OCI-LY7 (cell line): Measurements from ENCODE around the gene SLC19A1. TPM values are rescaled to one million over a fixed set of nuclear protein-coding genes. Genes with fewer than 3 reads are reported as not detected.

ENCODE experiments used
- BruUV-seq: library from RNA; stranded (reverse); fragments of 400-500 nt; replicated peaks from 2 replicates; lab custom pipeline; 2021; lab: Mats Ljungman, UMichigan
- CTCF ChIA-PET: fragments of 300-600 bp; sonication (Branson Sonifier 250); formaldehyde crosslinking; loops from one replicate; lab custom pipeline; 2022; ENCODE audit warnings: antibody characterized with exemption; ENCODE audit not compliant: unreplicated experiment; lab: Charles Lee
- POLR2A ChIA-PET: fragments of 300-600 bp; sonication (Branson Sonifier 250); formaldehyde crosslinking; loops from one replicate; lab custom pipeline; 2022; ENCODE audit warnings: antibody characterized with exemption; lab: Charles Lee
- DNase-seq: peaks from one replicate; pipeline ENCODE4 v3.0.0-alpha.2; 2015; ENCODE audit warnings: low spot score
- H2AFZ ChIP-seq: fragments of 200-600 bp; sonication (generic), shearing (Covaris generic); 2 replicates; pipeline ENCODE4 v1.6.1; 2014; ENCODE audit warnings: mild to moderate bottlenecking, antibody characterized with exemption, low read length, moderate library complexity
- H3K27ac ChIP-seq: fragments of 200-600 bp; sonication (generic); 2 replicates; pipeline ENCODE4 v1.5.1; 2014; ENCODE audit warnings: mixed run types, low read depth, mild to moderate bottlenecking, moderate library complexity, low read length, inconsistent platforms; ENCODE audit not compliant: poor library complexity, severe bottlenecking
- H3K36me3 ChIP-seq: fragments of 200-600 bp; sonication (generic); 2 replicates; pipeline ENCODE4 v1.6.1; 2014; ENCODE audit warnings: mild to moderate bottlenecking, antibody characterized with exemption, low read length, moderate library complexity, mixed read lengths; ENCODE audit not compliant: insufficient read depth
- H3K4me1 ChIP-seq: fragments of 200-600 bp; sonication (generic); 2 replicates; pipeline ENCODE4 v1.5.1; 2014; ENCODE audit warnings: mild to moderate bottlenecking, low read length; ENCODE audit not compliant: insufficient read depth, poor library complexity, severe bottlenecking
- H3K4me2 ChIP-seq: fragments of 200-600 bp; sonication (generic); 2 replicates; pipeline ENCODE4 v1.6.1; 2014; ENCODE audit warnings: mild to moderate bottlenecking, low read length
- H3K4me3 ChIP-seq: fragments of 200-600 bp; sonication (generic); 2 replicates; pipeline ENCODE4 v1.5.1; 2014; ENCODE audit warnings: mild to moderate bottlenecking, low read depth, low read length; ENCODE audit not compliant: poor library complexity, severe bottlenecking
- H3K79me2 ChIP-seq: fragments of 200-600 bp; sonication (generic); 2 replicates; pipeline ENCODE4 v1.6.1; 2016; ENCODE audit warnings: low read depth, mild to moderate bottlenecking, low read length, moderate library complexity, mixed read lengths; ENCODE audit not compliant: insufficient read depth
- H3K9me2 ChIP-seq: fragments of 200-600 bp; sonication (generic); 2 replicates; pipeline ENCODE4 v1.6.1; 2016; ENCODE audit warnings: mild to moderate bottlenecking, low read length, mixed read lengths; ENCODE audit not compliant: insufficient read depth
- H3K9me3 ChIP-seq: fragments of 200-600 bp; sonication (generic); 2 replicates; pipeline ENCODE4 v1.6.1; 2014; ENCODE audit warnings: mild to moderate bottlenecking, mixed run types, low read length, mixed read lengths
- H4K20me1 ChIP-seq: fragments of 200-600 bp; sonication (generic); 2 replicates; pipeline ENCODE4 v1.6.1; 2014; ENCODE audit warnings: mild to moderate bottlenecking, antibody characterized with exemption, low read length, moderate library complexity, mixed read lengths; ENCODE audit not compliant: insufficient read depth
- CTCF ChIP-seq: fragments of 200-600 bp; sonication (generic); conservative IDR thresholded peaks from 2 replicates; pipeline ENCODE4 v1.5.1; 2014; ENCODE audit warnings: mild to moderate bottlenecking, antibody characterized with exemption, low read length, moderate library complexity, mixed read lengths
- EZH2phosphoT487 ChIP-seq: fragments of 200-600 bp; sonication (generic); IDR thresholded peaks from 2 replicates; pipeline ENCODE4 v1.6.1; 2018; ENCODE audit warnings: low read depth, borderline replicate concordance, mild to moderate bottlenecking, mixed run types, antibody characterized with exemption, low read length, moderate library complexity, mixed read lengths
- intact Hi-C: fragments of 100-400 bp; cut with micrococcal nuclease; formaldehyde crosslinking; loops from one replicate; pipeline ENCODE4 v1.10.0; 2022; ENCODE audit not compliant: unreplicated experiment
- total RNA-seq, 2 experiments: library from RNA; depleted of rRNA in 1 of 2; stranded (reverse); fragments of >200 nt in 1 of 2; shearing (Covaris generic) in 1 of 2; gene quantifications; 2 replicates each; pipeline ENCODE4 v1.2.3, GENCODE V29; 2014 to 2022

SLC19A1 gene
- total RNA-seq, 2 experiments from 2014 or later, result 17.9 to 41.2 TPM

GRCh38 chr21:45494135-45494850, 47.9 kb downstream of the SLC19A1 start:
- Histone ChIP-seq H3K9me3 (no peaks in the 10 kb centered on the region), H3K4me2 (no peak overlapping the region), H2AFZ (no peak overlapping the region), H3K9me2 (no peaks in the 10 kb centered on the region), H3K27ac (no peak overlapping the region), H3K4me3 (no peak overlapping the region), H3K36me3 (no peaks in the 10 kb centered on the region), H3K79me2 (no peaks in the 10 kb centered on the region), H3K4me1 (no peaks in the 10 kb centered on the region), H4K20me1 (no peaks in the 10 kb centered on the region)
- CTCF ChIA-PET, result no interaction called here
- intact Hi-C loops, result no loop called here
- TF ChIP-seq EZH2phosphoT487 (no peak), CTCF (no peak)
- POLR2A ChIA-PET, result no interaction called here
- BruUV-seq, result no TSS peak
- DNase-seq, result no peak

- no peaks in the 10 kb centered on the region for H4K20me1 ChIP-seq
- no peaks in the 10 kb centered on the region for H3K4me1 ChIP-seq
- intact Hi-C loops, result no loop called here
- BruUV-seq, result no TSS peak
- no peak for DNase-seq
- no peak overlapping the region for H3K27ac ChIP-seq
- ChIA-PET CTCF (no interaction called here), POLR2A (no interaction called here)
- TF ChIP-seq EZH2phosphoT487, result no peak
- TF ChIP-seq CTCF, result no peak
- no peaks in the 10 kb centered on the region for H3K9me3 ChIP-seq
- no peaks in the 10 kb centered on the region for H3K36me3 ChIP-seq
- H2AFZ ChIP-seq, result no peak overlapping the region
- no peak overlapping the region for H3K4me3 ChIP-seq
- H3K9me2 ChIP-seq, result no peaks in the 10 kb centered on the region
- H3K4me2 ChIP-seq, result no peak overlapping the region
- H3K79me2 ChIP-seq, result no peaks in the 10 kb centered on the region
Measured at GRCh38 chr21:45493401-45494001, 48.7 kb downstream of the SLC19A1 start.

- Histone ChIP-seq H3K4me2 (no peak overlapping the region), H3K4me1 (no peaks in the 10 kb centered on the region), H3K4me3 (no peak overlapping the region), H3K9me2 (no peaks in the 10 kb centered on the region), H3K79me2 (no peaks in the 10 kb centered on the region), H4K20me1 (no peaks in the 10 kb centered on the region), H3K27ac (no peak overlapping the region), H3K36me3 (no peaks in the 10 kb centered on the region), H3K9me3 (no peaks in the 10 kb centered on the region), H2AFZ (no peak overlapping the region)
- no peak for DNase-seq
- no TSS peak for BruUV-seq
- ChIA-PET POLR2A (no interaction called here), CTCF (no interaction called here)
- intact Hi-C loops, result no loop called here
- TF ChIP-seq EZH2phosphoT487 (no peak), CTCF (no peak)
Measured at GRCh38 chr21:45492765-45493164, 49.5 kb downstream of the SLC19A1 start.
